Adrenal gland (tissue), 12 donors: ENCODE measurements around the gene DMD. TPM values are rescaled to one million over a fixed set of nuclear protein-coding genes. Genes with fewer than 3 reads are reported as not detected.

Experiments used
- DNase-seq, 7 donors: peaks; one replicate each; pipeline ENCODE4 v3.0.0-alpha.2; 2019 to 2020
- H3K27ac ChIP-seq, 5 donors: fragments of 200-600 bp; sonication (generic) in 4 of 5; 1 replicate in 3 of 5; 2 replicates in 2 of 5; pipeline versions ENCODE4 v1.5.1 to v1.8.0; 2016 to 2020; ENCODE audit warnings: mild to moderate bottlenecking in 1 of 5
- H3K27me3 ChIP-seq: fragments of 200-600 bp; 2 replicates; pipeline ENCODE4 v1.8.0; 2021
- H3K36me3 ChIP-seq, 2 donors: fragments of 200-600 bp; replicated peaks in 1 of 2; 1 replicate in 1 of 2; 2 replicates in 1 of 2; pipeline versions ENCODE4 v1.5.1 to v1.8.0; 2018 to 2022
- H3K4me1 ChIP-seq, 2 donors: fragments of 200-600 bp; replicated peaks in 1 of 2; 1 replicate in 1 of 2; 2 replicates in 1 of 2; pipeline versions ENCODE4 v1.5.1 to v1.8.0; 2018 to 2021
- H3K4me3 ChIP-seq, 4 donors: fragments of 200-600 bp; sonication (generic) in 3 of 4; one replicate each; pipeline ENCODE4 v1.5.1; 2016 to 2018
- H3K9me3 ChIP-seq, 3 donors: fragments of 200-600 bp; sonication (generic) in 1 of 3; replicated peaks in 1 of 3; 1 replicate in 2 of 3; 2 replicates in 1 of 3; pipeline versions ENCODE4 v1.5.1 to v1.8.0; 2016 to 2021
- POLR2A ChIP-seq, 2 donors: fragments of 450-650 bp; IDR thresholded peaks; one replicate each; pipeline ENCODE4 v1.6.1; 2017; ENCODE audit warnings: antibody characterized with exemption in 2 of 2, mild to moderate bottlenecking in 2 of 2, moderate library complexity in 1 of 2
- WGBS, 4 donors: extraction: QIAGEN DNeasy Blood & Tissue Kit in 2 of 4; methylation state at CpG; one replicate each; pipeline versions ENCODE4 v1.1.5 to v1.1.7; 2013 to 2017; 5-methylcytosine and 5-hydroxymethylcytosine counted together
- intact Hi-C, 2 donors: fragments of 100-400 bp; cut with DNase I; formaldehyde crosslinking; loops; one replicate each; pipeline versions ENCODE4 v1.14.1 to v1.15.0; 2022 to 2023
- polyA plus RNA-seq, 3 donors: library from polyadenylated mRNA; stranded (reverse); fragments of 200-250 nt in 2 of 3; fragments of 350-450 nt in 1 of 3; fragmentation: Illumina TruSeq in 1 of 3; extraction: RNeasy Lipid Tissue Mini Kit (QIAGEN cat#74804) in 1 of 3; gene quantifications; one replicate each; pipeline ENCODE4 v1.2.3, GENCODE V29; 2013 to 2014
- total RNA-seq, 9 donors: library from RNA; depleted of rRNA in 4 of 9; stranded (reverse); fragments of >200 nt in 4 of 9; fragments of 120-200 nt in 1 of 9; fragmentation: NEBNext Ultra II Directional in 1 of 9; extraction: Animal tissue kit (Norgen Biotek cat#: 25700) in 1 of 9; gene quantifications; one replicate each; pipeline versions ENCODE4 v1.1.0 to v1.2.4, GENCODE V29; 2013 to 2023
- TF ChIP-seq, protein P1 (sequence below), 6 experiments: fragments of 450-650 bp in 4 of 6; fragments of 200-600 bp in 2 of 6; sonication (generic) in 1 of 6; IDR thresholded peaks; 1 replicate in 5 of 6; 2 replicates in 1 of 6; pipeline versions ENCODE4 v1.5.1 to v1.8.0; 2016 to 2021; ENCODE audit warnings: antibody characterized with exemption in 6 of 6, mild to moderate bottlenecking in 2 of 6, moderate library complexity in 1 of 6
- donor health status: healthy with polysubstance abuse.
- donor health status: Bipolar disorder and iron deficiency.
- donor health status: DM: yes; HTN: yes; CAD: no.
- donor health status: DM: no; HTN: no; CAD: no.
- donor health status: DM: no; HTN: no; CAD: no.
- donor health status: DM: yes; HTN: yes; CAD: no.

The DMD gene
- total and polyA plus RNA-seq, 12 donors, result 14.6 to 89.7 (median 36.2) TPM

DNA sequence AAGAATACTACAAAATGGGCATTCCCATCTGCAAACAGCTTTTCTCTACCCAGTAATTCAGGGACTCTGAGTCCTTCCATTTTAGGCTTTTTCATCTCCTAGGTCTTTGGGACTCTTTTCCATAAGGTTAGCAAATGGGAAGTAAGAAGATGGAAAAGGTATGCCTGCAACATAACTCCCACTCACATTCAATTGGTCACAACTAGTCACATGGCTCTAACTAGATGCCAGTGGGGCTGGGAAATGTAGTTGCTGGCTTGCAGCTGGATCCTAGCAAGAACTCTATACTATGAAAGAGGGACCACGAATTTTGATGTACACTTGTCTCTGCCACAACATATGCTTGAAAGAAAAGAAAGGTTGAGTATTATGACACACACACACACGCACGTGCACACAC lies 1184.6 kb downstream of the DMD start:
- WGBS, 4 donors, result 54 to 81% (median 64%) methylated on average over 3 of the region's 3 CpGs
- intact Hi-C loops, result no loop called here
- Histone ChIP-seq H3K9me3 (no peaks in the 10 kb centered on the region), H3K4me3 (no peak overlapping the region), H3K27me3 (no peaks in the 10 kb centered on the region), H3K27ac (no peak overlapping the region), H3K4me1 (no peaks in the 10 kb centered on the region), H3K36me3 (no peaks in the 10 kb centered on the region)
- no peak for TF ChIP-seq POLR2A (IDR thresholded peaks at IDR 0.05)
- TF ChIP-seq, protein P1, sequence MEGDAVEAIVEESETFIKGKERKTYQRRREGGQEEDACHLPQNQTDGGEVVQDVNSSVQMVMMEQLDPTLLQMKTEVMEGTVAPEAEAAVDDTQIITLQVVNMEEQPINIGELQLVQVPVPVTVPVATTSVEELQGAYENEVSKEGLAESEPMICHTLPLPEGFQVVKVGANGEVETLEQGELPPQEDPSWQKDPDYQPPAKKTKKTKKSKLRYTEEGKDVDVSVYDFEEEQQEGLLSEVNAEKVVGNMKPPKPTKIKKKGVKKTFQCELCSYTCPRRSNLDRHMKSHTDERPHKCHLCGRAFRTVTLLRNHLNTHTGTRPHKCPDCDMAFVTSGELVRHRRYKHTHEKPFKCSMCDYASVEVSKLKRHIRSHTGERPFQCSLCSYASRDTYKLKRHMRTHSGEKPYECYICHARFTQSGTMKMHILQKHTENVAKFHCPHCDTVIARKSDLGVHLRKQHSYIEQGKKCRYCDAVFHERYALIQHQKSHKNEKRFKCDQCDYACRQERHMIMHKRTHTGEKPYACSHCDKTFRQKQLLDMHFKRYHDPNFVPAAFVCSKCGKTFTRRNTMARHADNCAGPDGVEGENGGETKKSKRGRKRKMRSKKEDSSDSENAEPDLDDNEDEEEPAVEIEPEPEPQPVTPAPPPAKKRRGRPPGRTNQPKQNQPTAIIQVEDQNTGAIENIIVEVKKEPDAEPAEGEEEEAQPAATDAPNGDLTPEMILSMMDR (IDR thresholded peaks at IDR 0.05), result no peak
- DNase-seq, result no peak

DNA sequence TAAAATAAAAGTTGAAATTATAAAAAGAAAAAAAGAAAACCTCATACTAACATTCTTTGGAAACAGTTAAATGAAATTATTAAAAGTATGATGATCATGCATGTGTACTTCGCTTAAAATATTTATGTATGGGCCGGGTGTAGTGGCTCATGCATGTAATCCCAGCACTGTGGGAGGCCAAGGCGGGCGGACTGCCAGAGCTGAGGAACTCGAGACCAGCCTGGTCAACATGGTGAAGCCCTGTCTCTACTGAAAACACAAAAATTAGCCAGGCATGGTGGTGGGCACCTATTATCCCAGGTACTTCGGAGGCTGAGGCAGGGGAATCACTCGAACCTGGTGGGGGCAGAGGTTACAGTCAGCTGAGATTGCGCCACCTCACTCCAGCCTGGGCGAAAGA lies 1187.3 kb downstream of the DMD start:
- no peaks in the 10 kb centered on the region for H3K27me3 ChIP-seq
- intact Hi-C loops, result no loop called here

DNA sequence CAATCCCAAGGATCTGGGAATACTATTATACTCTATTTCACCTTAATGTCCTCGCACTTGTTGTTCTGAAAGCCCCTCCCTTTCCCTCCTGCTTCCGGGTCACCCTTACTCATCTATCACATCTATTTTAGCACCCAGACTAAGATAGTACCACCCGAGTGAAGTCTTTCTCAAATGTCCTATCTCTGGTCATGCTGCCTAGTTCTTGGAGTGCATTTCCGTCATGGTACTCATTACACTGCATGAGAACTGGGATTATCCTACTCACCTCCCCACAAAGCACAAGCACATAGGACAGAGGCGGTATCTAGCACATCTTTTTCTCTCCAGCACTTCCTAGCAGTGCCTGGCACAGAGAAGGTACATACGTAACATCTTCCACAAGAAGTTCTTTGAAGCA lies 1195.2 kb downstream of the DMD start:
- H3K36me3 ChIP-seq, result no peaks in the 10 kb centered on the region
- H3K9me3 ChIP-seq, result no peaks in the 10 kb centered on the region
- H3K27me3 ChIP-seq, result no peaks in the 10 kb centered on the region
- 76 to 94% (median 86%) methylated on average over 6 of the region's 6 CpGs for WGBS, 4 donors
- intact Hi-C loops, result no loop called here
- no peak overlapping the region for H3K4me3 ChIP-seq
- H3K27ac ChIP-seq, result no peak overlapping the region
- H3K4me1 ChIP-seq, result no peaks in the 10 kb centered on the region
- TF ChIP-seq, protein P1 (IDR thresholded peaks at IDR 0.05), result no peak
- no peak for TF ChIP-seq POLR2A (IDR thresholded peaks at IDR 0.05)
- no peak for DNase-seq

More for the DNA sequence above, 1187.3 kb downstream of the DMD start:
- H3K4me1 ChIP-seq, result no peaks in the 10 kb centered on the region
- no peaks in the 10 kb centered on the region for H3K36me3 ChIP-seq
- DNase-seq, result no peak
- H3K27ac ChIP-seq, result no peak overlapping the region
- TF ChIP-seq, protein P1 (IDR thresholded peaks at IDR 0.05), result no peak
- no peak for TF ChIP-seq POLR2A (IDR thresholded peaks at IDR 0.05)
- no peak overlapping the region for H3K4me3 ChIP-seq
- no peaks in the 10 kb centered on the region for H3K9me3 ChIP-seq
- WGBS, 4 donors, result 75 to 94% (median 91%) methylated on average over 9 of the region's 9 CpGs

DNA sequence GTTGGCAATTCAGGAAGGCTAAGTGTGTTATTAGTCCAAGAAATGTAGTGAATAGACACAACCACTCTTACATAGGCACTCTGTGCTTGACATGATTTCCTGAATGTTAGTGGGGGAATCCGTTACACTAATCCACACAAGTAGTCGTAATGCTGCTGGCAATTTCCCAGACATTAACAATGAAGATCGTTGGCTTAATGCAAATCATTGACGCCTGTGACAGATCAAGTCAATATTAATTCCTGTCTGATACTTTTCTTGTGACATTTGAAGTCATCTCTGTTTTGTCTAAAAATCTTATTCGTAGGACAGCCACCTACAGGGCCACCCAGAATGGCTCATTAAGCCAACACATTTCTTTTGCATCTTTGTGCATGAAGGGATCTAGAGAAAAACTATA lies 1200.4 kb downstream of the DMD start:
- no peaks in the 10 kb centered on the region for H3K27me3 ChIP-seq
- no peak for DNase-seq
- H3K36me3 ChIP-seq, result no peaks in the 10 kb centered on the region
- H3K9me3 ChIP-seq, result no peaks in the 10 kb centered on the region
- H3K27ac ChIP-seq, result no peak overlapping the region
- WGBS, 4 donors, result 77 to 91% (median 83%) methylated on average over 5 of the region's 5 CpGs
- TF ChIP-seq POLR2A (IDR thresholded peaks at IDR 0.05), result no peak
- TF ChIP-seq, protein P1 (IDR thresholded peaks at IDR 0.05), result no peak
- intact Hi-C loops, result no loop called here
- H3K4me3 ChIP-seq, result no peak overlapping the region
- H3K4me1 ChIP-seq, result no peaks in the 10 kb centered on the region
